Cardiac septum (tissue), 1 donor: Measurements from ENCODE around the gene SUSD4. TPM values are rescaled to one million over a fixed set of nuclear protein-coding genes. Genes with fewer than 3 reads are reported as not detected.

Experiments used
- DNase-seq: peaks from one replicate; pipeline ENCODE4 v3.0.0-alpha.2; 2020; ENCODE audit warnings: low spot score
- intact Hi-C: fragments of 100-400 bp; cut with DNase I; formaldehyde crosslinking; loops from one replicate; pipeline ENCODE4 v1.14.0; 2022
- total RNA-seq: library from RNA; stranded (reverse); fragmentation: NEBNext Ultra II Directional; extraction: Animal tissue kit (Norgen Biotek cat#: 25700); gene quantifications from one replicate; pipeline ENCODE4 v1.2.1, GENCODE V29; 2021
- donor health status: DM: no; HTN: no; CAD: no.

Gene SUSD4
- total RNA-seq, 1 donor from 2014 or later: 6.4 TPM

DNA sequence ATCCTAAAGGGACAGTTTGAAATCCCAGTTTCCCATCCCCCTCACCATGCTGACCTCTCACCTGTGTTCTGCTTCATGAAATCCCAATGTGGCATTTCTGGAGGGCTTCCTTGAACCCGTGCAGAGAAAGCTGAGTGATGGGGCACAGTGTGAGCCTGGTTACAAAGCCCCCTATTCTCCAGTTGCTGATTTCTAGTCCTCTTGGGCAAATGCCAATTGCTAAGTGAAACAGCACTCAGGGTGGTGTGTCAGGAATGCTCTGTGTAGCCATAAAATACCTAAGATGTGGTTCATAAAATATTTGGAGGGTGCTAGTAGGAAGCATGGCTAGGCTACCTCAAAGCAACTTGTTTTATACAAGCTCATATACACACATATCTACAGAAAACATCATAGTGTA lies 32.0 kb downstream of the SUSD4 start:
- intact Hi-C loops: no loop called here
- no peak for DNase-seq

- intact Hi-C loops: no loop called here
Measured at GRCh38 chr1:223331301-223331700, 32.7 kb downstream of the SUSD4 start.

GRCh38 chr1:223330466-223330865 lies 33.5 kb downstream of the SUSD4 start:
- DNase-seq: no peak
- intact Hi-C loops: no loop called here

More at GRCh38 chr1:223331301-223331700, 32.7 kb downstream of the SUSD4 start:
- DNase-seq: no peak

DNA sequence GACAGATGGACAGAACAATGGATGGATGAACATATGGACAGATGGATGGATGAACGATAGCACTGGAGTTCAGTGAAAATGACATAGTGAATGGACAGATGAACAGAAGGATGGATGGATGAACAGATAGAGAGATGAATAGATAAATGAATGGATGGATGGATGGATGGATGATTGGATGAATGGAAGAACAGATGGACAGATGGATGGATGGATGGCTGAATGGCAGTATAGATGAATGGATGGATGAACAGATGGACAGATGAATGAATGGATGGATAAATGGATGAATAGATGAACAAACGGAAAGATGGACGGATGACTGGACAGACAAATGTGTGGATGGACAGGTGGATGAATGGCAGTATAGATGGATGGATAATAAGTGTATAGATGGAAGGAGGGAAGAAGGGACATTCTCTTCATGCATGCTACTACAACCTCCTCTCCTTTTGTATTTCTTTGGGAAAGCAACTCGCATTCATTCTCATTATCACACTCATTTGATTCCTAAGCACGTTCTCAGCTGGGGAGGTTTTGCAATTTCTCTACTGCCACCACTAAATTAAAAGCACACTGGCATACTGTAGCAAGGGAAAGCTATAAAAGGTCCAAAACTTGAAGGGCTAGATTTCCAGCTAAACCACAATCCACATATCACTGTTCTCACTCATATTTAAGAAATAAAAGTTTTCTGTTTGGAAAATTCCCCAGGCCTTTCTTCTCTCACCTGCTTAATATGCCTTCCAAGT lies 34.1 kb downstream of the SUSD4 start:
- no peak for DNase-seq
- intact Hi-C loops: no loop called here

GRCh38 chr1:223329252-223329651 lies 34.7 kb downstream of the SUSD4 start:
- DNase-seq: no peak

GRCh38 chr1:223328566-223328965 lies 35.4 kb downstream of the SUSD4 start:
- intact Hi-C loops: no loop called here
- no peak for DNase-seq

More at GRCh38 chr1:223329252-223329651, 34.7 kb downstream of the SUSD4 start:
- intact Hi-C loops: no loop called here

DNA sequence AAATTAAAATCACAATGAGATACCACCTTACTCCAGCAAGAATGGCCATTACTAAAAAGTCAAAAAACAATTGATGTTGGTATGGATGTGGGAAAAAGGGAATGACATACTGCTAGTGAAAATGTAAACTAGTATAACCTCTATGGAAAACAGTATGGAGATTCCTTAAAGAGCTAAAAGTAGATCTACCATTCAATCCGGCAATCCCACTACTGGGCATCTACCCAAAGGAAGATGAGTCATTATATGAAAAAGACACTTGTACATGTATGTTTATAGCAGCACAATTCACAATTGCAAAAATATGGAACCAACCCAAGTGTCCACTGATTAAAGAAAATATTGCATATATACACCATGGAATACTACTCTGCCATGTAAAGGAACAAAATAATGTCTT lies 37.2 kb downstream of the SUSD4 start:
- DNase-seq: no peak
- intact Hi-C loops: loop anchor here (2.0 kb wide), 1 partner anchor 54 kb away; no protein-coding TSS in a partner anchor

DNA sequence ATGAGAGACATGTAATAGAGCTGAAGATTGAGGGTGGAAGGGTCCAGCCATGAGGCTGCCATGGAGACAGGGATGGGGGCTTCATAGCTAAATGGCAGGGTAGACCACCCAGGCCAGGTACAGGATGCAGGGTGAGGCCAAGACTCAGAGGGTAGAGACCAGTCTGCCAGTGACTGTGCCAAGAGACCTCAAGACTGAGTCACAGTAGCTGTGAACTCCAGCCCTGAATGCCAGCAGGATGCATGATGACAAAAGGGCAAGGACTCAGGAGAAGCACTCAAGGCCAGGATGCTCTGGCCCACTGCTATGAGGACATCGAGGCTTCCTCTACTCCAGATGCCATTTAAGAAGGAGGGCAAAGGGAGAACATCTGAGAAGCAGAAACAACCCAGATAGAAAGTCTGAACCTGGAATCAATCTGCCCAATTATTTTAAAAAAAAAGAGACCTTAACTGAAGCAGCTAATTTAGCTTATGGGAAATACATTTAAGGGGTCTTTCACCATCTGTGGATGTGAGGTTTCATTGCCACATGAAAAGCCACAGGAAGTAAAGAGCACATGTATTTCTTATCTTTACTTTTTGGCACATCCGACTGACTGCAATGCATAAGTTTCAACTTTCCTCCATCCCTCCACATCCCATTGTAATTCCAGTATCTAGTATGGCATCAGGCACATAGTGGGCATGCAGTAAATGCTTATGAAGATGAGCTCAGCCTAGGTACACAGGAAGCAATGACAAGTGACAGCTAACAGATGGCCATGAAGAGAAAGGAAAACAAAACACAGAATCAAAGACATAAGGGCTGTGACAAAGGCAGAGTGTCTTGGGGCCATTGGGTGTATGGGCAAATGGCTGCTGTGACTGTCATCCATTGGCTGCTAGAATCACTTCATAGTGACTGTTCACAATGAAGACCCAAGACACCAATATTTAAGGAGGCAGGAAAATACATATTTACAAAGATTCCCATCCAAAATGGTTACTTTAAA lies 40.2 kb downstream of the SUSD4 start:
- no peak for DNase-seq
- intact Hi-C loops: no loop called here

DNA sequence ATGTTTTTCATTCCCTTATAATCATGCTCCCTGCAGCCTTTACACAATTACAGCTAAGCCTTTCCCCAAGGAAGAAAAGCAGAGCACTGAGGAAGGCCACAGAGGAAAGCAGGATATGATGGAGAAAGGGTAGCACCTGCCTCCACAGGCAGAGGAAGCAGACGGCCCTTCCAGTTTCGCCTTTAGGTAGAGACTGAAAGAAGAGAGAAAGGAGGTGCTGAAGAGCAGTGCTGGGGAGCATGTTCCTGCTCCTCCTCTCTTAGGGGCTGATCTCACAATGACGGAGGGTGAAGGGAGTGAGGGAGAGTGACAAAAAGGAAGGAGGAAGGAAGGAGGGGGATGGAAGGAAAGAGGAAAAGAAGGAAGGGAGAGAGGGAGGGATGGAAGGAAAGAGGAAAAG lies 41.1 kb downstream of the SUSD4 start:
- DNase-seq: no peak

GRCh38 chr1:223320959-223321358 lies 43.0 kb downstream of the SUSD4 start:
- intact Hi-C loops: no loop called here
- no peak for DNase-seq

More for the DNA sequence above, 41.1 kb downstream of the SUSD4 start:
- intact Hi-C loops: no loop called here

- no peak for DNase-seq
- intact Hi-C loops: no loop called here
Measured at GRCh38 chr1:223319905-223320580, 43.9 kb downstream of the SUSD4 start.

GRCh38 chr1:223319398-223319797 lies 44.6 kb downstream of the SUSD4 start:
- intact Hi-C loops: no loop called here
- DNase-seq: no peak

DNA sequence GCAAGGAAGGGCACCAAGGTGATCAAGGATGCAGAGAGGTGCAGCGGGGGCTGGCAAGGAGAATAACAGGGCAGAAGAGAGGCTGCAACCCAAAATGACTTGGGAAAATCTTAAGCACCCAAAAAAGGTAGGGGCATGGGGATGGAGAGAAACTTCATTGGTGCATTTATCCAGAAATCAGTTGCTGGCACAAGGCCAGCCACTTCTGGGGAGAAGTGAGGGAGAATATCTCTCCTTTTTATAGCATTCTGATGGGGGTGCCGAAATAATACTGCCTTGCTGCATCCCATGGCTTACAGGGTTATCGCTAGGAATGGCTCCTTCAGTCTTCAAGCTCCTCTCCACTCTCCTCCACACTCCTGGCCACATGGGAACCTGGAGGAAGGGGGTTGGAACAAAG lies 47.9 kb downstream of the SUSD4 start:
- intact Hi-C loops: no loop called here
- DNase-seq: no peak

- intact Hi-C loops: no loop called here
- no peak for DNase-seq
Measured at GRCh38 chr1:223315665-223316064, 48.3 kb downstream of the SUSD4 start.

DNA sequence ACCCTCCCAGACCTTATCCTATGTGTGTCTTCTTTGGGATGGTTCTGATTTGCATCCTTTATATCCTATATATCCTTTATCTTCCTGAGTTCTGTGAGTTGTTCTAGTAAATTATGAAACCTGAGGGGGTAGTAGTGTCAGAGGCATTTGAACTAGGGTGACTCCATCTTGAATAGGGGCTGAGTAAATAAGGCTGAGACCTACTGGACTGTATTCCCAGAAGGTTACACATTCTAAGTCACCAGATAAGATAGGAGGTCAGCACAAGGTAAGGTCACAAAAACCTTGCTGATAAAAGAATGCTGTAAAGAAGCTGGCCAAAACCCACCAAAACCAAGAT lies 50.6 kb downstream of the SUSD4 start:
- no peak for DNase-seq
- intact Hi-C loops: no loop called here

GRCh38 chr1:223312705-223313414 lies 51.1 kb downstream of the SUSD4 start:
- intact Hi-C loops: no loop called here

DNA sequence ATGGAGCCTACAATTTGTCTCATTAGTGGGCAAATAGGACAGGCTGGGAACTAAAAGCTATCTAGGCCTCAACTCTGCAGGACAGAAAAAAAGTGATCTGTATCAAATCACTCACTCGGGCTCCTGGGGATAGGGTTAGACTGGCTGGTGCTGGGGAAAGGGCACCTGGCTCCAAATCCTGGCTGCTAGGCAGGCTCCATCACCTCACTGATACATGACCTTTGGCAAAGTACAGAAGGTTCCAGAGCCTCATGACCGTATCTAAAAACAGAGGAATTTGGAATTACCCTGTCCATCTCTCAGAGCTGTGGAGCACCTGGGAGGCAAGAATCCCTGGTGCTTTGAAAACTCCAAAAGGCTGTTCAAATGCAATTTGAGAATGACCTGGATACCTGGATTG lies 51.7 kb downstream of the SUSD4 start:
- no peak for DNase-seq
- intact Hi-C loops: no loop called here

More at GRCh38 chr1:223312705-223313414, 51.1 kb downstream of the SUSD4 start:
- no peak for DNase-seq

GRCh38 chr1:223311826-223312225 lies 52.1 kb downstream of the SUSD4 start:
- intact Hi-C loops: no loop called here
- no peak for DNase-seq

DNA sequence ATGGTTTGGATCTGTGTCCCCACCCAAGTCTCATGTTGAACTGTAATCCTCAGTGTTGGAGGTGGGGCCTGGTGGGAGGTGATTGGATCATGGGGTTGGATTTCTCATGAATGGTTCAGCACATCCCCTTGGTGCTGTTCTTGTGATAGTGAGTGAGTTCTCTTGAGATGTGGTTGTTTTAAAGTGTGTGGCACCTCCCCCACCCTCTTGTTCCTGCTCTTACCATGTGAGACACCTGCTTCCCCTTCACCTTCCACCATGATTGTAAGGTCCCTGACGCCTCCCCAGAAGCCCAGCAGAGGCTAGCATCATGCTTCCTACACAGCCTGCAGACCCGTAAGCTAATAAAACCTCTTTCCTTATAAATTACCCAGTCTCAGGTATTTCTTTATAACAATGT lies 55.8 kb downstream of the SUSD4 start:
- DNase-seq: no peak

More for the DNA sequence above, 55.8 kb downstream of the SUSD4 start:
- intact Hi-C loops: no loop called here
